ENCODE data around the gene ETV6. TPM values are rescaled to one million over a fixed set of nuclear protein-coding genes. Genes with fewer than 3 reads are reported as not detected.

The ETV6 gene
- total and polyA plus RNA-seq, 12 donors: 2.7 to 33.5 (median 15.2) TPM

GRCh38 chr12:11688379-11688778 lies 38.9 kb downstream of the ETV6 start:
- no peaks in the 10 kb centered on the region for H3K27me3 ChIP-seq
- H3K27ac ChIP-seq: no peak overlapping the region
- H3K36me3 ChIP-seq: no peaks in the 10 kb centered on the region
- H3K4me1 ChIP-seq: peaks cover 0 to 69% (median 39%) of the 10 kb centered on the region in 9 donors
- DNase-seq (no peak), ATAC-seq (no peak)
- no peak overlapping the region for H3K4me3 ChIP-seq
- intact Hi-C loops (cut with DNase I): no loop called here
- TF ChIP-seq, protein P1, sequence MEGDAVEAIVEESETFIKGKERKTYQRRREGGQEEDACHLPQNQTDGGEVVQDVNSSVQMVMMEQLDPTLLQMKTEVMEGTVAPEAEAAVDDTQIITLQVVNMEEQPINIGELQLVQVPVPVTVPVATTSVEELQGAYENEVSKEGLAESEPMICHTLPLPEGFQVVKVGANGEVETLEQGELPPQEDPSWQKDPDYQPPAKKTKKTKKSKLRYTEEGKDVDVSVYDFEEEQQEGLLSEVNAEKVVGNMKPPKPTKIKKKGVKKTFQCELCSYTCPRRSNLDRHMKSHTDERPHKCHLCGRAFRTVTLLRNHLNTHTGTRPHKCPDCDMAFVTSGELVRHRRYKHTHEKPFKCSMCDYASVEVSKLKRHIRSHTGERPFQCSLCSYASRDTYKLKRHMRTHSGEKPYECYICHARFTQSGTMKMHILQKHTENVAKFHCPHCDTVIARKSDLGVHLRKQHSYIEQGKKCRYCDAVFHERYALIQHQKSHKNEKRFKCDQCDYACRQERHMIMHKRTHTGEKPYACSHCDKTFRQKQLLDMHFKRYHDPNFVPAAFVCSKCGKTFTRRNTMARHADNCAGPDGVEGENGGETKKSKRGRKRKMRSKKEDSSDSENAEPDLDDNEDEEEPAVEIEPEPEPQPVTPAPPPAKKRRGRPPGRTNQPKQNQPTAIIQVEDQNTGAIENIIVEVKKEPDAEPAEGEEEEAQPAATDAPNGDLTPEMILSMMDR (IDR thresholded peaks at IDR 0.05): no peak
- H3K9me3 ChIP-seq: no peaks in the 10 kb centered on the region
- WGBS, 2 donors: 89% methylated on average over 4 of the region's 4 CpGs

DNA sequence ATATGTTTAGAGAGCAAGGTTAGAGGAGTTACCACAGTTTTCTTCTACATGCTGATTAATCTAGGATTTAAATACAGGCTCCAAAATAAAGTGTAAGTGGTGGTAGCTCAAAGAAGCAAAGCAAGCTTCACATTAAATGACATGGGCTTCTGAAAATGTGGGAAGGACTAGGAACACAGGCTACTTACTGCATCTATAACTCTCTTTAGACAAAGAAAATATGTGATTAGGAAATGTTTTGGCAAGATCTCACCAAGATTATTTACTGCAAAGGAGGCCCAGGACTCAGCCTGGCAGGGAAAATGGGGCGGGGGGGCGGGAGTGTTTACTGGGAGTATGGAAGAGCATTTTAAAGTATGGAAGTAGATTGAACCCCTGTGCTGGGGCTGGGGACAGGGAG lies 39.4 kb downstream of the ETV6 start:
- Histone ChIP-seq H3K4me1 (peaks cover 0 to 69% (median 42%) of the 10 kb centered on the region in 9 donors), H3K4me3 (no peak overlapping the region), H3K27me3 (no peaks in the 10 kb centered on the region), H3K9me3 (no peaks in the 10 kb centered on the region), H3K36me3 (no peaks in the 10 kb centered on the region), H3K27ac (no peak overlapping the region)
- intact Hi-C loops (cut with DNase I): no loop called here
- ATAC-seq (no peak), DNase-seq (no peak)
- TF ChIP-seq, protein P1 (IDR thresholded peaks at IDR 0.05): no peak
- WGBS, 2 donors: 96 to 98% methylated on average over 2 of the region's 2 CpGs

GRCh38 chr12:11689591-11690186 lies 40.2 kb downstream of the ETV6 start:
- intact Hi-C loops (cut with DNase I): no loop called here
- WGBS, 2 donors: 91 to 95% methylated on average over 10 of the region's 10 CpGs
- DNase-seq: no peak

DNA sequence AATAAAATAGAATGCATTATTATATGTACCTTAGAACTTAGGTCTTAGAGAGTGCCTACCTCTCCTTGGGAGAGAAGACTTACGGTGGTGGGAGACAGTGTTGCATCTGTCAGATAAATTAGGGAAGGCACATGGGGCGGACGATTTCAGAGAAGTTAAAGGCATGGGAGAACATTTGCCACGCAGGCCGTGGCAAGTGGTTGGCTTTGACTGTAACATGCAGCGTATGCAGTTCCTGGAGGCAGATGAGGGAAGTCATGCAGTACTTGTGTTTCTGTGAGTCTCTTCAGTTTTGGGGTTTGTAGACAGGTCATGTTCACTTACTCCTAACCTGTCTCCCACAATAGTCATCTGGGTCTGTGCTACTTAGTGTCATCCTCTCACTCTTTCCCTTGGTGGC lies 43.6 kb downstream of the ETV6 start:
- Histone ChIP-seq H3K9me3 (no peaks in the 10 kb centered on the region), H3K4me1 (peaks cover 0 to 68% (median 32%) of the 10 kb centered on the region in 9 donors), H3K27me3 (no peaks in the 10 kb centered on the region), H3K36me3 (peaks cover 0 to 6% (median 0%) of the 10 kb centered on the region in 9 donors), H3K4me3 (no peak overlapping the region), H3K27ac (no peak overlapping the region)
- no peak for DNase-seq
- peak in 1 of 8 donors; percentile 30 for ATAC-seq
- intact Hi-C loops (cut with DNase I): no loop called here
- 91 to 96% methylated on average over 6 of the region's 6 CpGs for WGBS, 2 donors
- TF ChIP-seq, protein P1 (IDR thresholded peaks at IDR 0.05): no peak

More at GRCh38 chr12:11689591-11690186, 40.2 kb downstream of the ETV6 start:
- no peak for ATAC-seq
- H3K36me3 ChIP-seq: no peaks in the 10 kb centered on the region
- no peak overlapping the region for H3K27ac ChIP-seq
- H3K4me3 ChIP-seq: no peak overlapping the region
- H3K9me3 ChIP-seq: no peaks in the 10 kb centered on the region
- TF ChIP-seq, protein P1 (IDR thresholded peaks at IDR 0.05): no peak
- H3K4me1 ChIP-seq: peaks cover 0 to 67% (median 41%) of the 10 kb centered on the region in 9 donors
- H3K27me3 ChIP-seq: no peaks in the 10 kb centered on the region
